DMS 273 (cell line): Measurements from ENCODE around the gene CPNE6.

ENCODE experiments used
- DNase-seq: peaks from one replicate; lab custom pipeline; 2025; ENCODE audit not compliant: unreplicated experiment; lab: John Stamatoyannopoulos, UW

The CPNE6 gene

DNA sequence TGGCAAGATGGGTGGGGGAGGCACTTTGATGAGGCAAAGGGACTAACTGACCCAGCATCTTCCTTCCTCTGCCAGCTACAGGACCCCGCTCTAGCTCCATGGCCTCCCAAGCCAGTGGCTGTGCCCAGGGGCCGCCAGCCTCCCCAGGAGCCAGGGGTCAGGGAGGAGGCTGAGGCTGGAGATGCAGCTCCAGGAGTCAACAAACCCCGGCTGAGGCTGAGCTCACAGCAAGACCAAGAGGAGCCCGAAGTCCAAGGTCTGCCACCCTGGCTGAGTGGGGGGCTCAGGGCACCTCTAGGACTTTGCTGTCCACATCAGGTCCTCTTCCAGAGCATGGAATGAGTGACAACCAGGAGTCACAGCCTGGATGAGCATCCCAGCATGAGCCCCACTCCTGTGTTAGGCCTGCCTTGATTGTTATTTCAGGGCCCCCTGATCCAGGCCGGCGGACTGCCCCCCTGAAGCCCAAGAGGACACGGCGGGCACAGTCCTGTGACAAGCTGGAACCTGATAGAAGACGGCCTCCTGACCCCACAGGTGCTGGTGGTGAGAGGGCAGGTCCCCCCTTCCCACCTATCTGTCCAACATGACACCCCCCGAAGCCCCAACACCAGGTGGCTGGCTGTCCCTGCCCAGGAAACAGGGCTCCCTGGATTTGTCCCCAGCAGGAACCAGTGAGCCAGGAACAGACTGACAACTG lies 2.5 kb upstream of the CPNE6 start:
- no peak for DNase-seq

GRCh38 chr14:24069411-24069735 lies 2.0 kb upstream of the CPNE6 start:
- DNase-seq, result no peak

DNA sequence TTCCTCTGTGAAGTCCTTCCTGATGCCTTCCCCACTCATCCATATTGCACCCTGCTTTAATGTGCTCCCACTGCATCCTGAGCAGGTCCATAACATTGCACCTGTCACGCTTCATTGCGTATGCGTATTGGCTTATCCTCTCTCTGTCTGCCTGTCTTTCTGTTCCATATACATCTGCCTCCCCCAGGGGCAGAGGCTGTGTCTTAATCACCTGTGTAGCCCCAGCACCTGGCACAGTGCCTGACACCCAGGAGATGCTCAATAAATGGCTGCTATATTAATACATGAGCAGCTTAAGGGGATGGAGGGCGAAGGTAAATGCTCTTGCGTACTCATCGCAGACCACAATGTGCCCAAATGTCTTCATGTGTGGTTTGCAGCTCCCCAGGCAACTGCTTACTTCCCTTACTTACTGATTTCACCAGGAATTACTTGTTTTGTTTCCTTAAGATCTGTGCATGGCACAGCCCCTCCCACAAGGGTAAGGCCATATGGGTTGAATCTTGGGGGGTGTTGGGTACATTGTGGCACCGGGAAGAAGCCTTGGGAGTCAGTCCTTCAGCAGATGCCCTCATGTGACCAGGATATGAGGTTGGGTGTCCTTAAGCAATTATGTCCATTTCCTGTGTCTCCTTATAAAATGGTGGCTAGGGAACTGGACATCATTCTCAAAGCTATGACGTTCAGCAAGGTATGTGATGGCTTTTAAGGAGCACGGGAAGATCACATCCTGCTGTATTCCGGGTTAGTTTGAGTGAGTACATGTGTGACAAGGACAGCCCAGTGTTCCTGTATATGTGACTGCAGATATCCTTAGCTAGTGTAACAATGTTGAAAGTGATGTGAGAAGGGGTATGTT lies 848 bp upstream of the CPNE6 start:
- no peak for DNase-seq

- no peak for DNase-seq
Measured at GRCh38 chr14:24071836-24072430, 571 bp downstream of the CPNE6 start.

GRCh38 chr14:24072436-24072835 lies 1.1 kb downstream of the CPNE6 start:
- DNase-seq, result no peak

GRCh38 chr14:24072881-24073877 lies 1.8 kb downstream of the CPNE6 start:
- DNase-seq, result no peak

GRCh38 chr14:24074625-24075484 lies 3.5 kb downstream of the CPNE6 start:
- no peak for DNase-seq

DNA sequence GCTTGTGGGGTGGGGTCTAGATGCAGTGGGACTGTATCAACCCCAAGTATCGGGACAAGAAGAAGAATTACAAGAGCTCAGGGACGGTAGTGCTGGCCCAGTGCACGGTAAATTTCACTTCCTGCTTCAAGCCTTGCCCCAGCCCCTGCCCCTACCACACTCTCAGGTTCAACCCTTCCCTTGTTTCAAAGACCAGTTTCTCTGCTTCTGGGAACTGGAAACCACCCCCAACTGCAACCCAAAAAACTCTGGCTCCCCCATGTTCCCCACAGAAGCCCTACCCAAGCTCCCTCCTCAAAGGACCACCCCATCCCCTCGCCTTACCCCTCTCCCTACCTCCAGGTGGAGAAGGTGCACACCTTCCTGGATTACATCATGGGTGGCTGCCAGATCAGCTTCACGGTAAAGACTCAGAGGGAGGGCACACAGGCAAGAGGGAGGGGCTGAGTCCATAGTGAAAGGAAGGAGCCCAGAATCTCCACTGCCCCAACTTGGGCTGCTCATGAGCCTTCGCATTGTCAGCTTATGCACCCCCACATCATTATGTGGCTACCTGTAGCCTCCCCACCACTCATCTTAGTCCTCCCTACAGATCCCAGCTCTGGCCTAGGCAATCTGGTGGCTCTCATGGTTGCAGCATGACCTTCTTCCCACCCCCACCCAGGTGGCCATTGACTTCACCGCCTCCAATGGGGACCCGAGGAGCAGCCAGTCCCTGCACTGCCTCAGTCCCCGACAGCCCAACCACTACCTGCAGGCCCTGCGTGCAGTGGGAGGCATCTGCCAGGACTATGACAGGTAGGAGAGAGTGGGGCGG lies 4.3 kb downstream of the CPNE6 start:
- no peak for DNase-seq

DNA sequence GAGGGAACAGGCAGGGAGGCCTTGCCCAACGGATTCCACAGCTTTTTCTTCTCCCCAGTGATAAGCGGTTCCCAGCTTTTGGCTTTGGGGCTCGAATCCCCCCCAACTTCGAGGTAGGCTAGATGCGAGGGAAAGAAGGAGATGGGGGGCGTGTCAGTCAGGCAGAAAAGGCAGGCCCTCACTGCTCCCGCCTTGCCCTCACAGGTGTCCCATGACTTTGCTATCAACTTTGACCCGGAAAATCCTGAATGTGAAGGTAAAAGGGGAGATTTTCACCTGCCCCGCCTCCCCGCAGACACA lies 4.9 kb downstream of the CPNE6 start:
- DNase-seq, result no peak

DNA sequence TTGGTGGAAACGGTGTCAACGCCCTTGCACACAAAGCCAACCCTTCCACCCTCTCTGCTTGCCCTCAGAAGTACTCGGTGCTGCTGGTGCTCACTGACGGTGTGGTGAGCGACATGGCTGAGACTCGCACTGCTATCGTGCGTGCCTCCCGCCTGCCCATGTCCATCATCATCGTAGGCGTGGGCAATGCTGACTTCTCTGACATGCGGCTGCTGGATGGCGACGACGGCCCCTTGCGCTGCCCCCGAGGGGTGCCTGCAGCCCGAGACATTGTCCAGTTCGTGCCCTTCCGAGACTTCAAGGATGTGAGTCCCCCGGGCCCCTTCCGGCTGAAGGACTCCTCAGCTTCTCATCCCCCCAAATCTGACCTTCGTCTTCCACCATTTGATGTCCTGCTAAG lies 5.7 kb downstream of the CPNE6 start:
- DNase-seq, result no peak

DNA sequence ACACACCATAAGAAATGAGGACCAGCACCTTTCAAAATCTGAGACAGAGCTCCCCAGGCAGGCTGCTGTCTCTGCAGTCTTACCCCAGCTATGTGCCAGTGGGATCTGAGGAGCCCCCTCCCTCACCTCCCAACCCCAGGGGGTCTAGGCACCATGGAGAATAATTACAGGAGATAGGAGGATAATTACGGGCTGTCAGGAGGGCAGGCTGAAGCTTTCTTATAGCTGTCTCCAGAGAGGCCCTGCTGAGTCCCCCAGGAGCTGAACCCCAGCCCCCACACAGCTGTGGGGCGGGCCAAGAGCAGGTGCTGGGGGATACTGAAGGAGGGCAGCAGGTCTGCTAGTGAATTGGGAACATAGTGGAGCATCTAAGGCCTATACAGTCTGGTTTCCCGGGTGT lies 6.8 kb downstream of the CPNE6 start:
- DNase-seq, result peak; percentile 23

DNA sequence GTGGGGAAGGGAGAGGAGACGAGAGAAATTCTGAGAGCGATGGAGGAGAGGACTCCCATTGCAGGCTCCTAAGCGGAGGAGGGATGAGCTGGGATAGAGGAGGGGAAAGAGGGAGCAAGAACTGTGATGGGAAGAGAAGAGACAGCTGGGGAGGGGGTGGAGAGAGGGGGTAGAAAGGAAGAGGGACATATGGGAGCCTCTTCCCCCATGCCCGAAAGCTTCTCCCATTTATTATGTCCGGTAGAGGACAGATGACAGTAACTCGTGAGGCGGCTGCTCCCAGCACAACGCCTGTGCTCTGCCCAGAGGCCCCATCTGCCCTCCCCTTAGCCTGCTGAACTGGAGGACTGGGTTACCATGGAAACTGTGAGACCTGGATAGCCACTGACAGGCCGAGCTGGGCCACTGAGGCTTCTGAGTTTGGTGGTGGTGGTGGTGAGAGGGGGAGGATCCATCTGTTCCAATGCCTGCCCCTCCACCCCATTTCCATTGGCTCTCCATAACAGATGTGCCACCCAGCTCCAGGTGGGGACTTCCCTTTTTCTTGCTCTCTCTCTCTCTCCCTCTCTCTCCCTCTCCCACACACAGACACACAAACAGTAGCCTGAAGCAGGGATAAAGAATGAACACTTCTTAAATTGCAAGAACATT lies 8.3 kb downstream of the CPNE6 start:
- peak; percentile 99 for DNase-seq

DNA sequence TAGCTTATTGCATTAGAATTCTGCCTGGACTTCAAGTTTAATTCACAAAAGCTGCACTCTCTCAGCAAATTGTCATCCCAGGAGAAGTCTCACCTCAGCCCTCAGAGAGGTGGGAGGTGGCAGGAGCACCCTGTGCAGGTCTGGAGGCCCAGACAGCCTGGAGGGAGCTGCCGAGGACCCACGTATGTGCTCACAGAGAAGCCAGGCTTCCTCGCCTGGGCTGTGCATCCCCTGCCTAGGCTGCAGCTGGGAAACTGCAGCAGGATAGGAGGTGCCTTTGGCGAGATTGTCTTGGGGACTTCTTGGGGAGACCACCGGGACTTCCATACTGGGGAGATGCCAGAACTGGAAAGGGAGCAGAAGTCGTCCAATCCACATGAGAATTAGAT lies 8.8 kb downstream of the CPNE6 start:
- peak; percentile 71 for DNase-seq

DNA sequence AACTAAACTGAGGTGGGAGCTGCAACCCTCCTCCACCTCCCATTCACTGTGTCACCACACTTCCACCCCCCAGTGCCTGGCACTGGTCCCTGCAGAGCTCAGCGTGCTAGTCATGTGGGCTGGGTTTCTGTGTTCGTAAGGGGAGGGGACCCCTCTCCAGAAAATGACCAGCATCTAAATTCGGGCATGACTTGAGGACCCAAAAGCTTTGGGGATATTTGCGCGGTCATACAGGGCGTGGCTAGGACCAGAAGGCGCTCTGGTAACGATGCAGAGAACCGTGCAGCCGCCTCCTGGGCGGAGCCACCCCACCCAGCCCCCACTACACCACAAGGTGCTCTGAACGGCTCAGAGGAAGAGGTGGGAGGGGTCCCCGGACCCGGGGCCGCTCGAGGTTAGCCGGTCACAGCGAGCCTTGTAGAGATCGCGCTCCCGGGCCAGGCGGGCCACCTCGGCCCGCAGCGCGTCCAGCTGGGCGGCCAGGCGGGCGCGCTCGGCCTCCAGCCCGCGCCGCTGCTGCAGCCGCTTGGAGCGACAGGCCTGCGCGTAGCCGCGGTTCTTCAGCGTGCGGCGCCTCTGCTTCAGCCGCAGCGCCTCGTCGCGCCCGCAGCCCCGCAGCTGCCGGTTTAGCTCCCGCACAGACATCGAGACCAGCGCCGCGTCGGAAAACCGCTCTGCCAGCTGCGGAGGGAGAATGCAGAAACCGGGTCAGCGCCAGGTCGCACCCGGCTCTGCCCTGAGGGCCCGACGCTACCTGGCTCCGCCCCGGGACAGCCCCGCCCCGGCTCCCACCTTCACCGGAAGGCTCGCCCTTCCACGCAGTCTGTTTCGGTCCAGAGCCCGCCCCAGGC lies 9.8 kb downstream of the CPNE6 start:
- DNase-seq, result peak; percentile 89

DNA sequence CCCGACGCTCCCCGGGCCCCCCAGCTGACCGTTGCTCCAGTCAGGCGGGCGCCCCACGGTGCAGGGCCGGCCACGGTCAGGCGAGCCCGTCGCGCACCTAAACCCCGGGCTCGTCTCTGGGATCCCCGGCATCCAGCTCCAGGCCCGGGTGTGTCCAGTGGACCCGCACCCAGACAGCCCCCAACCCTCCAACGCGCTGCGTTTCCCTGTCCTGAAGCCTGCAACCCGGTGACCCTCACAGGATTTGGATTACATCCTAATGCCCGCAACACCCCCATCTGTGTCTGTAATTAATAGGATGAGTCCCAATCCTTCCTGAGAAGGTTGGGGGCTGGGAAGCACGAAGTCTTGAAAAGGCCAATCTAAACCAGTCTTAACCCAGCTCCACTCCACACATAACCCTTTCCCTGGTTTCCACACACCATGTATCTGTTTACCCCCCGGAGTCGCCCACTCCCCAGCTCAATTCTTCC lies 10.4 kb downstream of the CPNE6 start:
- peak; percentile 49 for DNase-seq

- no peak for DNase-seq
Measured at GRCh38 chr14:24082411-24083080, 11.2 kb downstream of the CPNE6 start.

DNA sequence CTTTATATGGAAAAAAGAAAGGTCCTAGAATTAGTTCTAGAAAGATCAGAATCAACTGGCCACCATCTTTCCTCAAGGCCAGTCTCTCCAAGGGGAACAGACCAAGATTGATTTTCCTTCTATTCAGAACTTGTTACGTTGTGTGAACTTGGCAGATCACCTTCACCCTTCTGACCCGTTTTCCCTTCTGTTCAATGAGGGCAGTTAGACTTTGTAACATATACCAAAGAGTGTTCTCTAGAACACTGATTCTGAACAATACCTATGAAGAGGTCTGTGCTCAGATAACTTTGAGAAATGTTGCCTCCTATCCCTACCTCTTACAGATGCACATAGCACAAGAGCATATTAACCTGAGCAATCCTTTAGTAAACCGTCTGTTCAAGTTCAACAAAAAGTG lies 12.1 kb downstream of the CPNE6 start:
- DNase-seq, result no peak
